Measurements from ENCODE around the gene JSRP1.

DNA sequence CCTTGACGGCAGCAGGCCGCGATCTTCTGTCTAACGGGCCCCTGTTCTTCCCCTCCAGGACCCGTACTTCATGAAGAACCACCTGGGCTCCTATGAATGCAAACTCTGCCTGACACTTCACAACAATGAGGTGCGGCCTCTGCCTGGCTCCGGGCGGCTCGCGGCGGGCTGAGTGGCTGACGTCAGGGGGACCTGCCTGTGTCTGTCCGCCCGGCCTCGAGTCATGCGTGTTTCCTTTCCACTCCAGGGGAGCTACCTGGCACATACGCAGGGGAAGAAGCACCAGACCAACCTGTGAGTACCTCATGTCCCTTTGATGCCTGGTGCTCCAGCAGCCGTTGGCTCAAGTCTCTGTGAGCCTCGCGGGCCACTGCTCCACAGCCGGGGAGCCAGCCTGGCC lies 11.7 kb downstream of the JSRP1 start:
- no peak for TF ChIP-seq EZH2phosphoT487 (IDR thresholded peaks at IDR 0.05; ENCODE audit: borderline replicate concordance, low read depth)
- no peak for TF ChIP-seq MAX (IDR thresholded peaks at IDR 0.05; ENCODE audit: low read depth)
- no peak for TF ChIP-seq POLR2AphosphoS5 (IDR thresholded peaks at IDR 0.05; ENCODE audit: low read depth, low read length)
- TF ChIP-seq CTCF (IDR thresholded peaks at IDR 0.05) = no peak
- TF ChIP-seq, protein P1, sequence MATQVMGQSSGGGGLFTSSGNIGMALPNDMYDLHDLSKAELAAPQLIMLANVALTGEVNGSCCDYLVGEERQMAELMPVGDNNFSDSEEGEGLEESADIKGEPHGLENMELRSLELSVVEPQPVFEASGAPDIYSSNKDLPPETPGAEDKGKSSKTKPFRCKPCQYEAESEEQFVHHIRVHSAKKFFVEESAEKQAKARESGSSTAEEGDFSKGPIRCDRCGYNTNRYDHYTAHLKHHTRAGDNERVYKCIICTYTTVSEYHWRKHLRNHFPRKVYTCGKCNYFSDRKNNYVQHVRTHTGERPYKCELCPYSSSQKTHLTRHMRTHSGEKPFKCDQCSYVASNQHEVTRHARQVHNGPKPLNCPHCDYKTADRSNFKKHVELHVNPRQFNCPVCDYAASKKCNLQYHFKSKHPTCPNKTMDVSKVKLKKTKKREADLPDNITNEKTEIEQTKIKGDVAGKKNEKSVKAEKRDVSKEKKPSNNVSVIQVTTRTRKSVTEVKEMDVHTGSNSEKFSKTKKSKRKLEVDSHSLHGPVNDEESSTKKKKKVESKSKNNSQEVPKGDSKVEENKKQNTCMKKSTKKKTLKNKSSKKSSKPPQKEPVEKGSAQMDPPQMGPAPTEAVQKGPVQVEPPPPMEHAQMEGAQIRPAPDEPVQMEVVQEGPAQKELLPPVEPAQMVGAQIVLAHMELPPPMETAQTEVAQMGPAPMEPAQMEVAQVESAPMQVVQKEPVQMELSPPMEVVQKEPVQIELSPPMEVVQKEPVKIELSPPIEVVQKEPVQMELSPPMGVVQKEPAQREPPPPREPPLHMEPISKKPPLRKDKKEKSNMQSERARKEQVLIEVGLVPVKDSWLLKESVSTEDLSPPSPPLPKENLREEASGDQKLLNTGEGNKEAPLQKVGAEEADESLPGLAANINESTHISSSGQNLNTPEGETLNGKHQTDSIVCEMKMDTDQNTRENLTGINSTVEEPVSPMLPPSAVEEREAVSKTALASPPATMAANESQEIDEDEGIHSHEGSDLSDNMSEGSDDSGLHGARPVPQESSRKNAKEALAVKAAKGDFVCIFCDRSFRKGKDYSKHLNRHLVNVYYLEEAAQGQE (IDR thresholded peaks at IDR 0.05; ENCODE audit: low read depth, low read length) = no peak
- TF ChIP-seq NFIC (IDR thresholded peaks at IDR 0.05; ENCODE audit: borderline replicate concordance) = no peak
- TF ChIP-seq YY1 (IDR thresholded peaks at IDR 0.05; ENCODE audit: low read depth) = no peak
